Right renal pelvis (tissue), 4 donors: ENCODE data around the gene NUB1. TPM values are rescaled to one million over a fixed set of nuclear protein-coding genes. Genes with fewer than 3 reads are reported as not detected.

ENCODE experiments used
- DNase-seq, 4 donors: peaks; one replicate each; pipeline ENCODE4 v3.0.0-alpha.2; 2013; ENCODE audit warnings: low read depth in 4 of 4, low spot score in 3 of 4, missing footprints in 1 of 4
- polyA plus RNA-seq, 4 donors: library from polyadenylated mRNA; unstranded; fragments of 120-200 nt; gene quantifications; one replicate each; pipeline ENCODE4 v1.2.1, GENCODE V29; 2013; ENCODE audit not compliant: insufficient read length in 4 of 4

The NUB1 gene
- polyA plus RNA-seq, 4 donors, result 70.4 to 94.1 (median 91.9) TPM

GRCh38 chr7:151386301-151387160 is 44.9 kb downstream of the NUB1 start:
- no peak for DNase-seq

DNA sequence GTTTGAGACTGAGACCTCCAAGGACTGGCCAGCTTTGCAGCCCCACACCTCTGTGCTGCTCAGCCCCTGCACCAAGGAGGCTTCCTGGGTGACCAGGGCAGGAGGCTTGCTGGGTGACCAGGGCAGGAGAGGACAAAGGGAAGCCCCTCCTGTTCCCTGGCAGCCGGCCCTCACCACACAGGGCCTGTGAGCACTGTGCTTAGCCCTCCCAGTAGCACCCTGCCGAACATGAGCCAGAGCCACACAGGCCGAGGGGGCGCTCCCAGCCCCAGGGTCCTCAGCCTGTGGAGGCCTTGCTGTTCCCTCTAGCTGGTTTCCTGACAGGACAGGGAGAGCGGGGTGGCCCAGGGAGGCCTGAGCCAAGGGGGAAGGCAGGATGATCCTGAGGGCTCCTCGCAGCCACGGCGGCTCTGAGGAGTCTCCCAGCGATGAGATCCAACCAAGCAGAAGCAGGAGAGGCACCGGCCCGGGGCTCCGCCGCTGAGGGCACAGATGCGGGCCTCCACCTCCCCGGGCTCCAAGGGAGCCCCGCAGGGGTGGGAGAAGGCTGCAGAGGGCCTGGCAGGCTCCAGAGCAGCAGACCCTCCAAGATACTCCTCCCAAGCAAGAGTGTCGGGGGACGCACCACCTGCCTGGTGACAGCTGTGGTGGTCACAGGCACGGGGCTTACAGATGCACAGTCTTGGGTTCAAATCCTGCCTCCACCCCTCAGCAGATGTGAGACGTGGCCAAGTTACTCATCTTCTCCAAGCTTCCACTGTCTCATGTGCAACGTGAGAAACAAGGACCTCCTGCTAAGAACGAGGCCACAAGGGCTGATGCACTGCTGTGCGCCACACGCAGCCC is 45.8 kb downstream of the NUB1 start:
- DNase-seq, result no peak

DNA sequence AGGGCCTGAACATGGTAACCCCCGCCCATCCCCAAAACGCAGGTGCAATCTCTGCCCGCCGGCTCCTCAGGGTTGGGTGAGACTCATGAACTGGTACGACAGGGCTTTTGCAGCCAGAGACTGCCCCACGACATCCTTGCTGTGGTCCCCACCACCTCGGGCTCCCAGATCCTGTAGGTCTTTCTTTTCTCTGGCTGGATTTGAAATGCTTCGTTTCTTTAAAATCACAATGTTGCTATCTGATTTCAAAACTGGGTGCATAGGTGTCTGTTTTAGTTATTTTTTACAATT is 46.3 kb downstream of the NUB1 start:
- DNase-seq, result no peak

GRCh38 chr7:151388430-151388829 is 46.8 kb downstream of the NUB1 start:
- no peak for DNase-seq

DNA sequence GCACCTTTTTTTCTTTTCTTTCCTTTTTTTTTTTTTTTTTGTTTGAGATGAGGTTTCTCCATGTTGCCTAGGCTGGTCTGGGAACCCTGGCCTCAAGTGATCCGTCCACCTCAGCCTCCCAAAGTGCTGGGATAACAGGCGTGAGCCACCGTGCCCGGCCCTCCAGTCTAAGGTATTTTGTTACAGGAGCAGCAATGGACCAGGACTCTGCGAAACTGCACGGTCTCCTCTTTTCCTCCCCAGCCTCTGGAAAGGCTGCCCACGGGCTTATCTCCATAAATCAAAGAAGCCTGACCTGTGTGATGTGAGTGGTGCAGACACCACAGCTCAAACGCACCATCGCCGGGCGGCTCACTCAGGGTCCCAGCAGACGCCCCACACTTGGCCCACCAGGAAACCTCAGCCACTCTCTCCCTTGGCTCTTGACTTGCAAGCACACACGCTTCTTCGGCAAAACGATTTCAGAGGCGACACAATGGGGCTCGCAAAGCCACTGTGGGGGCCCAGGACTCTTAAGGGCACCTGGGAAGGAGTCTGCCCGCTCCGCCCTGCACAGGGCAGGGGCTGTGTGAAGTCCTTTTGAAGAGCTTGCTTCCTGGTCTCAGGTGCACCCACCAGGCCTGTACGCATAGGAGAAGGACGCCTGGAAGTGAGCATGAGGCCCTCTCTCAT is 47.6 kb downstream of the NUB1 start:
- no peak for DNase-seq

DNA sequence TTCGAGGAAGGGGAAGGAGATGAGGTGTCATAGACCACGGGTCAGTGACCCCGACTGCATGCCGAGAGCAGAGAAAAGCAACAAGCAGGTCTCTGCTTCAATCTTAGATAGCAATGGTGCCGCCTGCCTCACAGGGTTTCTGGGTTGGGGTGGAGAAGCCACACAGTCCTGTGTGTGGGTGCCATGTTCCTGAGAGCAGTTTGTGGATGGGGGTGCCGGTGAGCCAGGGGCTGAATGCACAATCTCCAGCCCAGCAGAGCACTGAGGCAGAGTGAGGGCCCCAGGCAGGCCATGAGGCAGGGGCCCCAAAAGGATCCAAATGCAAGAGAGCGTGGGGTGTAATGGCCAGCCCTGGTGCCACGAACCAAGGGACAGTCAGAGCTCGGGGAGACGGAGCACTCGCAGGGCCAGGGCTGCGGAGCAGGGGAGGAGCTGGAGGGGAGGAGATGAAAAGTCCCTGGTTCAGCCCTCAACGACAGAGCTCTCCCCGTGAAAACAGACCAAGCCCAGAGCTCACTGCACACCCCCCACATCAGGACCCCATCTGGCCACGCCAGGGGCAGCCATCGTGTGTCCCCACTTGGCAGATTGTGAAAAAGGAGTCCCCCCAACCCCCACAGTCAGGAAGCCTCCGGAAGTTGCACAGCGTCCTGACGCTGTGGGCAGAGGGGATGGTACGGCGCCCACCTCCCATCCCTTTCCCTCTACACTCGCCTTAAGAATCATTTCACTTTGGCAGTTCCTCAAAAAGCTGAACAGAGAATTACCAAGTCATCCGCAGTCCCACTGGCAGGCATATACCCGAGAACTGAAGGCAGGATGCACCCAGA is 48.4 kb downstream of the NUB1 start:
- DNase-seq, result no peak

DNA sequence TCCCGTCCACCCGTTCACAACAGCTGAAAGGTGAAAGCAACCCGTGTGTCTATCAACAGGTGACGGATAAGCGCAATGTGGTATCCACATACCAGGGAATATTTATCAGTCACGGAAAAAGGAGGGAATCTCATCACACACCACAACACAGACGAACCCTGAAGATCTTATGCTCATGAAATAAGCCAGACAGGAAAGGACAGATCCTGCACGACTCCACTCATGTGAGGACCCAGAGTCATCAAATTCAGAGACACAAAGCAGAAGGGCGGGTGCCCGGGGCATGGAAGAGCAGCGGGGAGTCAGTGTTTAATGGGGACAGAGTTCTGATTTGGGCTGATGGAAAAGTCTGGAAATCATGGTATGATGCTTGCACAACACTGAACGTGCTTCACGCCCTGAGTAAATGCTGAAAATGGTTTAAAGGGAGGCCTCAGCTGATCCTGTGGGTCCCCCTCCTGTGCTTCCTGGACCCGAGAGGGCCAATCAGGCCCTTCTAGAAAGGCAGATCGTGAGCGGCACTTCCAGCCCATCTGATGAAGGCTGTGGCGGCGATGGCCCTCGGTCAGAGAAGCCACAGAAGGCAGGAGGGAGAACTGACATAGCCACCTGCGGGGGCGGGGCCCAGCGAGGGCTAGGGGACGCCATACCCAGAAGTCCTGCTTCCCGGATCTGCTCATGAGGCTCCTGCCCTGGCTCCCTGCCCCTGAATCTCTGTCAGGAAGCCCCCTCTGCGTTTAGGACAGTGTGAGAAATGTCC is 49.2 kb downstream of the NUB1 start:
- DNase-seq, result no peak

GRCh38 chr7:151391358-151391730 is 49.7 kb downstream of the NUB1 start:
- DNase-seq, result no peak

GRCh38 chr7:151392002-151392401 is 50.4 kb downstream of the NUB1 start:
- DNase-seq, result no peak

- DNase-seq, result no peak
These were observed 50.8 kb downstream of the NUB1 start for GRCh38 chr7:151392426-151392825.

GRCh38 chr7:151393031-151393977 is 51.7 kb downstream of the NUB1 start:
- no peak for DNase-seq

DNA sequence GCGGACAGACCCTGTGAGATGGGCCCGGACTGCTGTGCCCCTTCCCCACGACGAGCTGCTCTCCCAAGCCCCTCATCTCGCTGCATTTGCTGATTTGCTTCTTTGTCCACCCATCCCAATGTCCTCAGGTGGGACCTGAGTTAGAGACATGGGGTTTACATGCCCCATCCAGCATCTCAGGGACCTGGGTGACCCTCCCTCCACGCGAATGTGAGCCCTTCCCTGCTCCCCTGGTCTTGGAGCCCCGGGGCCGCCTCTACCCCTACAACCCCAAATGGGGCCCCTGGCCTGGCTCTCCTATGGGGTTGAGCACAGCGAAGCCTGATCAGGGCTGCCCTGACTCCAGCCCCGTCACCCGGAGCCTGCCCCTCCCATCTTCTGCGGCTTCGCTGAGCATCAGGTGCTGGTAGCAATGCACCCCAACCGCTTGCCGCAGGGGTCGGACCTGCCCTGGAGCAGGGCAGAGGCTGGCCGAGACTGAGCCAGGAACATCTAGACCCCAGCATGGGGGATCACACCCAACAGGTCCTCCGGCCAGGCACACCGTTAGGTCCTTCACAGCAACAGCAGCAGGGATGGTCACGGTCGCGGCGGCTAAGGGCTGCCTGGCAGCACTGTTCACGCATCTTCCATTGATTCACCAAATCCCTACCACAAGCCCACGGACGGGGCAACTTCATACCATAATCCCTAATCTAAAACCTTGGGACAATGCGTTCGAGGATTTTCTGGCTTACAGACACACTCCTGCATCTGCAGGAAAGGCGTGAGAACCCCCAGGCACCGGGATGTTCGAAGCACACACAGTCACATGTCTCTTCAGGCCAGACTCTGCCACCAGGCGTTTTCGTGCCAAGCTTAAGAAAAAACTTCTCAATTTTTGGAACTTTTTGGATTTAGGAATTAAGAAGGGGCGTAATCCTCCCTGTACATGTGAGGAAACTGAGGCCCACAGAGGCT is 52.7 kb downstream of the NUB1 start:
- no peak for DNase-seq

DNA sequence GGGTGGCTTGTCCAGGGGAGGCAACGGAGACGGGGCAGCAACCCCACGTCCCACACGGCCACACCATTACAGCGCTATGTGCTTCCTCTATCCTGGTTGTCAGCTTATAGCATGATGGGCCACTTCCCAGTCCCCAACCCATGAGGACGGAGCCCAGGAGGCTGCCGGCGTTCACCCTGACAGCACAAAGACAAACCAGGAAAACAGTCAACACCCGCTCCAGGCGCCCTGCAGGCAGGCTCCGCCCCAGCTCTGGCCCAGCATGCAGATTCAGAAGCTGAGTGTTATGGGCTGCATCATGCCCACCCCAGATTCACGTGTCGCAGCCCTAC is 53.4 kb downstream of the NUB1 start:
- no peak for DNase-seq

DNA sequence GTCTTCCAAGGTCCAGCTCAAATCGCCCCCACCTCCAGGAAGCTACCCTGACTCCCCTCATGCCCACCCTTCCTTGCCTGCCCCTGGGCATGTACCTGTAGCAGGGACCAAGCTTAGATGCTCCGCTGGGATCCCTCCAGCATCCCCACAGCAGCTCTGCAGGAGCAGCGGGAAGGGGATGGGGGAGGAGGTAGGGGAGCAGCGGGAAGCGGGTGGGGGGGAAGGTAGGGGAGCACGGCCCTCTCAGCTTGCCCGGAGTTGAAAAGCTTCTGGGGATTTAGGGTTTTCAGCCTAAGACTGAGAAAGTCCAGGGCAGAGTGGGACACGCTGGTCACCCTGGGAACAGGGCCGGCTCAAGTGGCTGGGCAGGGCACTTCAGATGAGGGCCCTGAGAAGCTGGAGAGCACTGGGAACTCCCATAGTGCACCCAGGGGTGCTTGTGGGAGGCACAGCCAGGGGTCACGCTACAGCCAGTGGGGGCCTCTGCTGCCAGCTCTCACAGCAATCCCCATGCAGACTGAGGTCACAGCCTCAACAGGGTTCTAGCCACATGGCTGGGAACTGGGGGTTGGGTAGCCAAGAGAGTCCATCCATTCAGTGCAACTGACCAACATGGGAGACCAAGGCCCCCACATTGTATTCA is 54.8 kb downstream of the NUB1 start:
- DNase-seq, result no peak

- DNase-seq, result no peak
These were observed 55.4 kb downstream of the NUB1 start for GRCh38 chr7:151397026-151397425.

GRCh38 chr7:151398446-151399304 is 57.1 kb downstream of the NUB1 start:
- no peak for DNase-seq

DNA sequence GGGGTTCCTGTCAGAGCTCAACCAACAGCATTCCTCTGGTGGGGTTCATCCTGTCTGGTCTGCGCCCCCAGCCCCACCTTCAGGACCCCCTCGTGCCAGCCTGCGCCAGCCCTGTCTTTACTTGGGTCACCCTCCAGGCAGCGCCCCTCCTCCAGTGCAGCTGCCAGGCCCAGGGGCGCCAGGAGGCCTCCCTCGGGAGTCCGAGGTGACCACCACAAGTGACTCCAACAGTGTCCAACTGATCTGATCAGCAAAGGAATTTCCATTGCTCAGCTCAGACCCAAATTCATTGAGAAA is 57.6 kb downstream of the NUB1 start:
- no peak for DNase-seq
